ENCODE measurements around the gene C17orf75.
"Not testable (repeated sequence)": the region's sequence is repeated elsewhere in the genome, so short reads cannot be mapped to it uniquely, and the experiment has no call there.

C17orf75 gene, protein sequence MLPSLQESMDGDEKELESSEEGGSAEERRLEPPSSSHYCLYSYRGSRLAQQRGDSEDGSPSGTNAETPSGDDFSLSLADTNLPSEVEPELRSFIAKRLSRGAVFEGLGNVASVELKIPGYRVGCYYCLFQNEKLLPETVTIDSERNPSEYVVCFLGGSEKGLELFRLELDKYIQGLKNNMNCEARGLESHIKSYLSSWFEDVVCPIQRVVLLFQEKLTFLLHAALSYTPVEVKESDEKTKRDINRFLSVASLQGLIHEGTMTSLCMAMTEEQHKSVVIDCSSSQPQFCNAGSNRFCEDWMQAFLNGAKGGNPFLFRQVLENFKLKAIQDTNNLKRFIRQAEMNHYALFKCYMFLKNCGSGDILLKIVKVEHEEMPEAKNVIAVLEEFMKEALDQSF

DNA sequence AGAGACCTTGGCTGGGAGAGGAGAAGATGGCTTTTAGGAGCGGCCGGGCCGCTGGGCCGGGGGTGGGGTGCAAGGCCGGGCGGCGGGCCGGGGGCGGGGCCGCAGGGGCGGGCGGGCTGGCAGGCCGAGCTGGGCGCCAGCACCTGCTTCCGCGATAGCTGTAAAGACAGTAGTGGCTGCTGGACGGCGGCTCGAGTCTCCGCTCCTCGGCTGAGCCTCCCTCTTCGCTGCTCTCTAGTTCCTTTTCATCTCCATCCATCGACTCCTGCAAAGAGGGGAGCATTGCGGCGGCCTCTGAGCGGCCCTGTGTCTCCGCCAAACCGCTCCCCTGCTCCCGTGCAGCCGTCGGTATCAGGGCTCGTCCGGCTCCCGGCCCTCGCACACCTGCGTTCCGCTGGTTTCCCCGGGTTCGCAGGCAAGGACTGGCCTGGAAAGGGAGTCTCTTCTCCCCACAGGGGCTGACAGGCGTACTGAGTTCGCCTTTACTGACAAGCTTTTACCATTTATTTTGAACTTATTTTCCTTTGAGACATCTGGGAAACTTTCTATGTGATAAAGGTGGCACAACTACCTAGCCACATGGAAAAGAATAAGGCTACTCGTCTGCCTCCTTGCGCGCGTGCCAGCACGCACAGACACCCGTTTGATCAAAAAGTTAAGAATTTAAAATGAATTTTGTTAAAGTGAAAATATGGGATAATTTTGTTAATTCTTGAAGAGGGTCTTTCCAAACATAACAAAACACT lies at the start of gene C17orf75:
TSS of gene C17orf75 (minus strand) at position 317 of the 746 bp plus-strand sequence. CDS start at position 283, 34 bp downstream.
- peak; percentile 53 for DNase-seq (ENCODE audit: low read depth in 2 of 2)

DNA sequence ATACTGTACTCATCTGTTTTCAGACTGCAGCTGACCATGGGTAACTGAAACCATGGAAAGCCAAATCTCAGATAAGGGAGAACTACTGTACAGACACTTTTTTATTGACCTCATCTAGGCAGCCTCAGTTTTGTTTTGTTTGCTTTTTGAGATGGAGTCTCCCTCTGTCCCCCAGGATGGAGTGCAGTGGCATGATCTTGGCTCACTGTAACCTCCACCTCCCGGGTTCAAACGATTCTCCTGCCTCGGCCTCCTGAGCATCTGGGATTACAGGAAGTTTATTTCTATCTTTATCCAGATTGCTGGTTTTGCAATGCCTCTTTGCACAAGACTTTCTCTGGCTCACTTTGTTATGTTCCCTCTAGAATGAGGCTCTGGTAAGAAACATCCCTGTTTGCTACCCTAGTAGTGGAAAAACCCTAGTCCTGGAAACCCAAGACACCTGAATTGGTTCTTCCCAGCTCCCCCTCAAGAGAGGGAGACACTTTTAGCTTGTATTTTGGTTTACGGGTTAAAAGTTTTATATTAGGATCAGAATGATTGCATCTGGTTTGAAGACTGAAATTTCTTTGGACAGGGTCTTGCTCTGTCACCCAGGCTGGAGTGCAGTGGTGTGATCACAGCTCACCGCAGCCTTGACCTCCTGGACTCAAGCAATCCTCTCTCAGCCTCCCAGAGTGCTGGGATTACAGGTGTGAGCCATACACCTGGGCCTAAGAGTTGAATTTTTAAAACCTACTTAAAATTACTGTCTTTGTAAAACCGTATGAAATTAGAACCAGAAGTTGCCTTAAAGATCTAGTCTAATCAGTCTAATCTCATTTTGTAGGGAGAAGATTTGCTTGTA lies 46.9 kb upstream of the C17orf75 start:
- no peak for DNase-seq (ENCODE audit: low read depth in 2 of 2)

DNA sequence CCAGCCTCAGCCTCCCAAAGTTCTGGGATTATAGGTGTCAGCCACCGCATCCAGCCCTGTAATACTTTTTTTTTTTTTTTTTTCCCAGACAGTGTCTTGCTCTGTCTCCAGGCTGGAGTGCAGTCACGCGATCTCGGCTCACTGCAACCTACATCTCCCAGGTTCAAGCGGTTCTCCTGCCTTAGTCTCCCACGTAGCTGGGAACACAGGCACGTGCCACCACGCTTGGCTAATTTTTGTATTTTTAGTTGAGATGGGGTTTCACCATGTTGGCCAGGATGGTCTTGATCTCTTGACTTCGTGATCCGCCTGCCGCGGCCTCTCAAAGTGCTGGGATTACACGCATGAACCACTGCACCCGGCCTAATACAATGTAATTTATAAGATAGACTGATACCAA lies 46.2 kb upstream of the C17orf75 start:
- not testable (repeated sequence) for DNase-seq (ENCODE audit: low read depth in 2 of 2)

DNA sequence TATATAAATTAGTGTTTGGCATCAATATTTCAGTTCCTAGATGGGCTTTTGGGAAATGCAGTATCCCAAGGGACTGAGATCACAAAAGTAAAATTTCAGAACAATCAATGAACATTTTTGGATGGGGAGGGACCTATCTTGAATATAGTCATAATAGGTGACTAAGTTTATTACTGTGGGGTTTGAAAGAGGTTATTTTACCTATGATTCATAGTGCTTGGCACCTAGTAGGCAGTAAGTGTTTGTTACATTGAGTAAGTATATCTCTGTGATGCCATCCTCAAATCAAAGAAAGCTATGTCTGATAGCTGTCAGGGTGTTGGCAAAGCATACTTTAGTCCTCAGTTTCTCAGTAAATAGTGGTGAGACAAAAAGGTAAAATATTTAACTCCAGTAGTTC lies 44.9 kb upstream of the C17orf75 start:
- no peak for DNase-seq (ENCODE audit: low read depth in 2 of 2)

DNA sequence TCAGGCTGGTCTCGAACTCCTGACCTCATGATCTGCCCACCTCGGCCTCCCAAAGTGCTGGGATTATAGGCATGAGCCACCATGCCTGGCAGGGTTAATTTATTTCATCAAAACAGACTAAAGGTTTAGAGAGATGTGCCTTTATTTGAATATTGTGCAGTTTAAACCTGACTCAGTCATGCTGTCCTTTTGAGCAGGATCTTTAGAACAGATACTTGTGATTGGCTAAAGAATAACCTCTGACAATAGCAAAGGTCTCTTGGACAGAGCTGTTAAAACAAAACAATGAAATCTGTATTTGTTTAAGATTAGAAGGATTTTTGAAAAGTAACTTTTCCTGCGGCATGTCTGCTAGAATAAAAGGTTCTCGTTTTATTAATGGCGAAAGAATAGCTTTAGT lies 44.0 kb upstream of the C17orf75 start:
- no peak for DNase-seq (ENCODE audit: low read depth in 2 of 2)

DNA sequence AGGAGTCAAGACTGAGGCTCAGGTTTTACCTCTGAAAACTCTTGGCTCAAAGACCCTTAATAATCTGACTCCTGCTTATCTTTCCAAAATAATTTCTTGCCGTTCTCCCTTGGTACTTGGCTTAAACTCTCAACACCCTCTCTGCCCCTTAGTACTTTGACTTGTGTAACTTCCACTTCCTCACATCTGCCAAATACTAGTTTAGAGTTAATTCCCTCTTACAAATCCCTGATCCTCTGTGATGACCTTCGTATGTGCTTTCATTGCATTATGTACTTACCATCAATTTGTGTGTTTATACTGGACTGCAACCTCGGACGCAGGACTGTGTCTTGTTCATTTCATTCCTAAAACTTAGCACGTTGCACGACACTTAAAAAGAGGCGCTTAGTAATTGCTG lies 43.1 kb upstream of the C17orf75 start:
- DNase-seq (ENCODE audit: low read depth in 2 of 2), result no peak

DNA sequence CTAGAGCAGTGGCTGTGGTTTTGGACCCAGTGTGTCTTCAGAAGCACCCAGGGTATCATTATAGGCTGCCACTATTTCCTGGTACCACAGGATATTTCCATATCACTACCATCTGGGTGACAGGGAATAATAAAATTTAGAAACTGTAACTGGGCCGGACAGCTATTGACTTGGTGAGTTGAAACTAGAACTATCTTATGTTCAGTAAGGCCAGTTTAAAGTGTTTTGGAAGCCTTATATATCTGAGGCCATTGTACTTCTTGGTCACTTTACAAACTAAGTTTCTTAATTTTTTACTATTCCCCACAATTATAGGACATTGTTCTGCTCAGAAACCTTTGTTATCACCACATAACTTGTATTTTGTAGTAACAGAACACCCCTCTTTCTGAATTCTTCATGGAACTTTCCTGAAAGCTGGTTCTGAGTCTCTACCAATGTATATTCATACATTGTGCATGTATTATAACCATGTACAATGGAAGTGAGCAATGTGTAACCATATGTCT lies 42.0 kb upstream of the C17orf75 start:
- no peak for DNase-seq (ENCODE audit: low read depth in 2 of 2)

DNA sequence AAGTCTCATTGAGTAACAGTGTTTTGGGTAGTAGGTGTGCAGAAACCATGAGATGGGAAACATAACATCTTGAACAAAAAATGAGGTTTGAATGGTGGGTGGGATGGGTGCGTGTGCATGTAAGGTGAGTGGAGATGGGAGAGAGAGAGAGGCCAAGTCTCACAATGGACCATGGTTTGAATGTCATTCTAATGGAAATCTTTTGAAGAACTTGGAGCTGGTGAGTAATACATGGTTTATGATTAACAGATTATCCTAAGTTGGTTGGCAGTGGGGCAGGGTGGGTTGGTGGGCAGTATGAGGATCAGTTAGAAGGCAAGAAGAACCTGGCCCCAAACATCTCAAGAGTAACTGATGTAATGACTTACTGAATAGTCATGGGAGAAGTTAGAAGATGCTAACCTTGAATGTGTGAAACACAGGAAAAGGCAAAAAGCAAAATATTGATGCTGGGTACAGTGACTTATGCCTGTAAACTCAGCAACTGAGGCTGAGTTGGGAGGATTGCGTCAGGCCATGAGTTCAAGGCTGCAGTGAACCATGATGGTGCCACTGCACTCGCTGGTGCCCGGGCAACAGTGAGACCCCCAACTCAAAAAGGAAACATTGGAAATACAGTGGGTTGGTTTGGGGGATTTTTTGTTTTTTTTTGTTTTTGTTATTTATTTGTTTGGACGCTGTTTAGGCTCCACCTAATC lies 40.7 kb upstream of the C17orf75 start:
- no peak for DNase-seq (ENCODE audit: low read depth in 2 of 2)

DNA sequence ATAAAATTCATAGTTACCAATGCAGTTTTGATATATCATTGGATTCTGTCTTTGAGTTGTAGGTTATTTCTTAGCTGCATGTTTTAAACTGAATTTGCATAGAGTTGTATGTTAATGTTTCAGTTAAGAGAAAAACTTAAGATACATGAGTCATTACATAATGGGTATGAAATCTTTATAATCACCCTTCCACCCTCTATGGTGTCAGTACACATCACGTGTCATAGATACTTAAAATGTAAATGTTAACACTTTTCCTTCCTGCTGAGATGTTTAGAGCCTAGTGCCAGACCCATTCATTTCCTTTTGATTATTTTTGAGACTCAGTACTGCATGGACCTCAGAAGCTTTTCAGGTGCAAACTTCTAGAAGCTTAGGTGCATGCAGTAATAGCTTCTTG lies 28.5 kb upstream of the C17orf75 start:
- DNase-seq (ENCODE audit: low read depth in 2 of 2), result no peak

DNA sequence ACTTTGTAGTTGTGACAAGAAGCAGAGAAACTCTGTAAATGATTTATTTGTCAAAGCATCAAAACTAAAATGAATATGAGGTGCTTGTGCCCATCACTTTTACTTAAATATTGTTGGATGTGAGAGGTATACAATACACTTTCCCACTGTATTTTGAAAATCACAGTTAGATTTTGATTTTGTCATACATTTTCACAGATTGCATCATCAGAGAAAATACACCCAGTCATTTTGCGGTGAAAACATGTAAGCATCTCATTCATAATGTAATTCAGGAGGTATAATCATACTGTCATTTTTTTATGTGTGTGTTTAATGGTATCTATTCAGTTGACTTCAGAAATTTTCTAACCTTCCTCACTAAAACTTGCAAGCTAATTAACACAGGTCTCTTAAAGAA lies 19.3 kb upstream of the C17orf75 start:
- DNase-seq (ENCODE audit: low read depth in 2 of 2), result no peak

DNA sequence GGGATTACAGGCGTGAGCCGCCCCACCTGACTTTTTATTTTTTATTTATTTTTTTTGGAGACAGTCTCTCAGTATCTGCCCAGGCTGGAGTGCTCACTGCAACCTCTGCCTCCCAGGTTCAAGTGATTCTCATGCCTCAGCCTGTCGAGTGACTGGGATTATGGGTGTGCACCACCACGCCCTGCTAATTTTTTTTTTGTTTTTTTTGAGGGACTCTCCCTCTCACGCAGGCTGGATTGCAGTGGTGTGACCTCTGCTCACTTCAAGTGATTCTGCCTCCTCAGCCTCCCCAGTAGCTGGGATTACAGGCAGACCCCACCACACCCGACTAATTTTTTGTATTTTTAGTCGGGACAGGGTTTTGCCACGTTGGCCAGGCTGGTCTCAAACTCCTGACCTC lies 15.6 kb upstream of the C17orf75 start:
- DNase-seq (ENCODE audit: low read depth in 2 of 2), result no peak

DNA sequence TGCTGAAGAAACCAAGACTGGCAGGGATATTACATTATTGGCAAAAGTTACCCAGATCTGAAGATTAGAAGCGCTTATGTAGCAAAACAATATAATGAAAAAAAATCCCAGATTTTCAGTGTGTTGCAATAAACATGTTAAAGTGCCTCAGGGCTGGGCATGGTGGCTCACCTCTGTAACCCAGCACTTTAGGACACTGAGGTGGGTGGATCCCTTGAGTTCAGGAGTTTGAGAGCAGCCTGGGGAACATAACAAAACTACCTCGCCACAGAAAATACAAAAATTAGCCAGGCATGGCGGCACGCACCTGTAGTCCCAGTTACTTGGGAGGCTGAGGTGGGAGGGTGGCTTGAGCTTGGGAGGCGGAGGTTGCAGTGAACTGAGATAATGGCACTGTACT lies 14.8 kb upstream of the C17orf75 start:
- DNase-seq (ENCODE audit: low read depth in 2 of 2), result no peak

DNA sequence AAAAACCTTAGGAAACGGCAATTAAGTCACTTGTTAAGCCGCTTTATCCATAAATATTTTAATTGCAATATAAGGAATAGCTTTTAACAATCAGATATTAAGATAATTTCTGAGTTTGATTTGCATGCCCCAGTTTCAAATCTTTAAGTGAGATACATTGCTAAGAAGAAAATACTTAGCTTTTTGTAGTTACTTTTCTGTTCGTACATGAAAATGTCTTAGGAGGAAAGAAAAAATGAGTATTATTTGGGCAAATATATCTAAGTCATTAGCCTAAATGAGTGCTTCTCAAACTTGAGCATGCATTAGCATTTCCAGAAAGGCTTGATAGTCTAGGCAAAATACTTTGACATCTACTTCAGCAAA lies 14.4 kb upstream of the C17orf75 start:
- DNase-seq (ENCODE audit: low read depth in 2 of 2), result no peak

DNA sequence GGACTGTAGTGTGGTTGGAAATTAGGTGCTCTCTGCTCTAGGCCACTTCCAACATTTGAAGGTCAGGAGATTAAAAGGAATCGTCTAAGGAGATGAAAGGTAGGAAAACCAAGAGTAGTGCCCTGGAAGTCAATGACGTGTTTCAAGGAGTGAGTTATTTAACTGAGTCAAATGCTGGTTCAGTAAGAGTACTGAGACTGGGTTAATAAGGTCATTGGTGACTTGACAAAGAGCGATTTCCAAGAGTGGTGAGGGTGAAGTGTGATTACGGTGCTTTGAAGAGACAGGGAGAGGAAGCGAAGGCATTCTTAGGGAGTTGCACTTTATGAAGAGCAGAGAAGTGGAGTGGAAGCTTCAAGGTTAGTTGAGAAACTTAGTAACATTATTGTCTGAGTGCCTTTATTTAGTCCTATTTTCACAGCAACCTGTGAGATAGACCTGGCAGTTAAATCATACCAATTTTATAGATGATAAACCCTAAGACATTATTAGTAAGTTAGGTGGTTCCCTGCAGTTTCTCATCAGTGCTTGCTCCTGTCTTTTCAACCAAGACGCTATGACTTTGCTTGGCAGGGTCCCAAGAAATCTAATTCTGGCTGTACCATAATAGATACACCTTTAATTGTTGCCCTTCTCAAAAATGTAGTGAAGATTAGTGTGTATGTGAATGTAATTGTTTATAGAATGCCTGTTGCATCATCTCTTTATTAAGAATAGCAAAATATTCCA lies 13.8 kb upstream of the C17orf75 start:
- no peak for DNase-seq (ENCODE audit: low read depth in 2 of 2)

DNA sequence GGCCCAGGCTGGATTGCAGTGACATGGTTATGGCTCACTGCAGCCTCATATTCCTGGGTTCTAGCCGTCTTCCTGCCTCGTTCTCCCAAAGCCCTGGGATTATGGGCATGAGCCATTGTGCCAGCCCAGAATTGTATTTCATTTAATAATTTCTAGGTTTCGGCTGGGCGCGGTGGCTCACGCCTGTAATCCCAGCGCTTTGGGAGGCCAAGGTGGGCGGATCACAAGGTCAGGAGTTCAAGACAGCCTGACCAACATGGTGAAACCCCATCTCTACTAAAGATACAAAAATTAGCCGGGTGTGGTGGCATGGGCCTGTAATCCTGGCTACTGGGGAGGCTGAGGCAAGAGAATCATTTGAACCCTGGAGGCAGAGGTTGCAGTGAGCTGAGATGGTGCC lies 10.8 kb upstream of the C17orf75 start:
- DNase-seq (ENCODE audit: low read depth in 2 of 2), result not testable (repeated sequence)

DNA sequence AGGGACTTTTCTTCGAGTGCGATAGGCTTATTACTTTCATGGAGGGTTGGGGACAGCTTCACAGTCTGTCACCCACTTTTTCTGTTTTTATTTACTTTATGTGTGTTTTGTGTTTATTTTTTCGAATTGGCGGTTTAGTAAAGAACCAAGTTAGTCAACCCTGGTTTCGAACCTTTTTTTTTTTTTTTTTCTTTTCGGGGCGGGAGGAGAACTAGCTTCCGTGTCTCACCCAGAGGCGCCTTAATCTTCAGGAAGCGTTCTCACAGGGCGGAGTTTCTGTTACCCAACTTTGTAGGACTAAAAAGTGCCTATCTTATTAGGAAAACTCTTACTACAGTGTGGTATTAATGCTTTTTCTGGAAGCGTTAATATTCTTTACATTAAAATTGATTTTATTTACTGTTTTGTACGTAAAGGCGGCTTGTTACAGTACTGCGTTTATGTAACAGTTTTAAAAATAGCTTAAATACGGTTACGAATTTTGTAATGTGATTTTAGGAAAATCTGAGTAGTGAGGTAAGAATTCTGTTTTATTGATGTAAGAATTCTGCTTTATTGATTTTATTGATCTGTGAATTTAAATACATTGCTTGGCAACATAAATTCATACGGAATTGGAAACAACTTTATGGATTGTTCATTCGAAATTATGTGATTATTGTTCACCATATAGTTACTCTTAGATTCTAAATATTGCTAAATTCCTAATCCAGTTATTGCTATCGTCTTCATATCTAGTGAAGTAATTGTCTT lies 8.9 kb upstream of the C17orf75 start:
- DNase-seq (ENCODE audit: low read depth in 2 of 2), result no peak

DNA sequence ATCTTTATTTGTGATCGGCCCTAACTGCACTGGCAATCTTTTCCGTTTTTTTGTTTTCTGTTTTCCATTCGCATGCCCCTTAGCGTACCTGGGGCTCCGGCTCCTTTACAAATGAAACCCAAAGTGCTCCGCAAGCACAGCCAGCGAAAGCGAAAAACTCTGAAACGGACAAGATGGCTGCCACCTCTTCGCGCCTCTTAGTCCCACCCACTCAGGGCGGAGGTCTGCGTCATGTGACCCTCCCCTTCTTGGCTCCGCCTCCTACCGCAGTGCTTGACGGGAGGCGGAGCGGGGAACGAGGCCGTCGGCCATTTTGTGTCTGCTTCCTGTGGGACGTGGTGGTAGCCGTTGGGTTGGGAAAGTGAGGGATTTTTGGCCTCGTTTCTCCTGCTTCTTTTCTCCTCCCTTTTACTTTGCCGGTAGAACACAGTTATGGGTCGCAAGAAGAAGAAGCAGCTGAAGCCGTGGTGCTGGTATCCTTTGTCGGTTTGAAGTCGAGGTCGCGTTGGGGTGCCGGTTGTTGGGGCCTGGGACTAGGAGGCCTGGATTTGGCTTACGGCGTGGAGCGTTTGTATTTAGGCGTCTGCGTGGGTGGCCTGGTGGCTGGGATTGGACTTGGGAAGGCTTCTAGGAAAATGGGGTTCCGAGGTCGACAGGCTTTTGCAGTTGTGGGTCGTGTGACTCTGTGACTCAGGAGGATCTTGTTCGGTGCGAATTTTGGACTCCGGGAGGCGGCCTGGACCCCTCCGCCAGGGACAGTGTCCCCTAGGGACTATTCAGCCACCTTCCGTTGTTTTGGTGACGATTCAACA lies 8.1 kb upstream of the C17orf75 start, which contains the start of gene ZNF207:
TSS of gene ZNF207 (plus strand) at position 304 of the 812 bp plus-strand sequence. CDS start at position 433, 129 bp downstream.
- DNase-seq (ENCODE audit: low read depth in 2 of 2), result peak; percentile 89 to 90

DNA sequence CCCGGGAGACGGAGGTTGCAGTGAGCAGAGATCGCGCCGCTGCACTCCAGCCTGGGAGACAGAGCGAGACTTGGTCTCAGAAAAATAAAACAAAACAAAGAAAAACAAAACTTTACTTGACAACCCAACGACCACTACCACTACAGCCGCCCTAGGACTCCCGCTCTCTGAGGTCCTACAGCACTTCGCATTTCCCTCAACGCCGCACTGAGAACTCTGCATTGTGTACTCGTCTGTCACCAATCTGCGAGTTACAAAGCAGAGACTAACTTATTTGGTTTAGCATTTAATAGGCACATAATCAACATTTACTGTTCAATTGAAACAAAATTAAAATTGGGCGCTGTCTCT lies 7.5 kb upstream of the C17orf75 start:
- no peak for DNase-seq (ENCODE audit: low read depth in 2 of 2)

DNA sequence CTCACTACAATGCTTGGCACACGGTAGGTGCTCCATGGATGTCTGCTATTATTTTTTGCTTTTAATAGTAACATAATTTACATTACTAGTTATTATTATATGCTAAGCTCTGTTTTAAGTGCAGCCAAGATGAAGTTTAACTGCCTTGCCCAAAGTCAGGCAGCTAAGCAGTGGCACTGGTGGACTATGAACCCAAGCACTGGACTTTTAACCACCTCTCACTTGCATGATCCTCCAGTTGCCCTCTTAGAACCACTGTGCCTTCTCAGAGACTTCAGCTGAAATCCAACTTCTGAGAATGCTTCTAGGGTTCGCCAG lies 6.5 kb upstream of the C17orf75 start:
- no peak for DNase-seq (ENCODE audit: low read depth in 2 of 2)

Measured in stimulated activated CD8-positive, alpha-beta memory T cell treated with anti-CD3 and anti-CD28 coated beads, Interleukin-7, amount 100 ng/mL, for 1 hour (primary cell).